Measurements from ENCODE around the gene SLC35E1. TPM values are rescaled to one million over a fixed set of nuclear protein-coding genes. Genes with fewer than 3 reads are reported as not detected.
"Not testable (repeated sequence)": the region's sequence is repeated elsewhere in the genome, so short reads cannot be mapped to it uniquely, and the experiment has no call there.

Gene SLC35E1
- total RNA-seq, 1 experiment from 2014 or later: 28.5 TPM

GRCh38 chr19:16508546-16508945 lies 63.7 kb downstream of the SLC35E1 start (continued):
- no peak for TF ChIP-seq ZNF532 (CRISPR knock-in tag; IDR thresholded peaks at IDR 0.05; ENCODE audit: borderline replicate concordance)
- no peak for TF ChIP-seq MAX (CRISPR knock-in tag; IDR thresholded peaks at IDR 0.05)

- POLR2A ChIA-PET: no interaction called here
These were observed 65.3 kb downstream of the SLC35E1 start for GRCh38 chr19:16506961-16507360.

GRCh38 chr19:16506161-16506560 lies 66.1 kb downstream of the SLC35E1 start:
- POLR2A ChIA-PET; H3K4me3 Mint-ChIP-seq; DNase-seq (ENCODE audit: low spot score); CTCF ChIA-PET; ATAC-seq; H3K27me3 Mint-ChIP-seq (ENCODE audit: low read depth); H3K4me1 Mint-ChIP-seq; H3K36me3 Mint-ChIP-seq; H3K9me3 Mint-ChIP-seq; H3K27ac Mint-ChIP-seq: not testable (repeated sequence)

More at GRCh38 chr19:16506961-16507360, 65.3 kb downstream of the SLC35E1 start:
- no peak overlapping the region for H3K27ac Mint-ChIP-seq
- no peak overlapping the region for H3K4me3 Mint-ChIP-seq
- peaks cover 8% of the 10 kb centered on the region for H3K36me3 Mint-ChIP-seq
- TF ChIP-seq ZNF219 (CRISPR knock-in tag; IDR thresholded peaks at IDR 0.05; ENCODE audit: borderline replicate concordance) (no peak), STAT6 (CRISPR knock-in tag; conservative IDR thresholded peaks at IDR 0.05; ENCODE audit: low read depth) (no peak), FOXJ3 (CRISPR knock-in tag; IDR thresholded peaks at IDR 0.05; ENCODE audit: borderline replicate concordance) (no peak), NFATC4 (CRISPR knock-in tag; IDR thresholded peaks at IDR 0.05) (no peak), ZNF317 (CRISPR knock-in tag; IDR thresholded peaks at IDR 0.05; ENCODE audit: borderline replicate concordance, low read depth) (no peak), ELF4 (CRISPR knock-in tag; IDR thresholded peaks at IDR 0.05; ENCODE audit: low read depth) (no peak), HMGA2 (CRISPR knock-in tag; IDR thresholded peaks at IDR 0.05) (no peak), FOXP1 (CRISPR knock-in tag; IDR thresholded peaks at IDR 0.05; ENCODE audit: borderline replicate concordance) (no peak), SMAD4 (CRISPR knock-in tag; IDR thresholded peaks at IDR 0.05) (no peak), ATF2 (CRISPR knock-in tag; IDR thresholded peaks at IDR 0.05; ENCODE audit: borderline replicate concordance, low read depth) (no peak), RELA (CRISPR knock-in tag; IDR thresholded peaks at IDR 0.05; ENCODE audit: borderline replicate concordance) (no peak), ZNF232 (CRISPR knock-in tag; IDR thresholded peaks at IDR 0.05) (no peak)
- no peak for ATAC-seq
- CTCF ChIA-PET: interaction anchor here (1.7 kb wide), 1 partner anchor 65 kb away, joined by 3 read pairs; no protein-coding TSS in a partner anchor
- no peaks in the 10 kb centered on the region for H3K27me3 Mint-ChIP-seq (ENCODE audit: low read depth)
- DNase-seq (ENCODE audit: low spot score): no peak
- H3K4me1 Mint-ChIP-seq: no peaks in the 10 kb centered on the region
- no peaks in the 10 kb centered on the region for H3K9me3 Mint-ChIP-seq
